Measurements from ENCODE around the gene COL6A3.

GRCh38 chr2:237306787-237307170 is 107.2 kb downstream of the COL6A3 start:
- TF ChIP-seq ZFX (IDR thresholded peaks at IDR 0.05) (no peak), CTCF (conservative IDR thresholded peaks at IDR 0.05) (no peak)
